ENCODE results near the gene TFR2.
A peak's percentile ranks its signal among the peaks of the same experiment; 100 is the strongest.

TFR2 gene

DNA sequence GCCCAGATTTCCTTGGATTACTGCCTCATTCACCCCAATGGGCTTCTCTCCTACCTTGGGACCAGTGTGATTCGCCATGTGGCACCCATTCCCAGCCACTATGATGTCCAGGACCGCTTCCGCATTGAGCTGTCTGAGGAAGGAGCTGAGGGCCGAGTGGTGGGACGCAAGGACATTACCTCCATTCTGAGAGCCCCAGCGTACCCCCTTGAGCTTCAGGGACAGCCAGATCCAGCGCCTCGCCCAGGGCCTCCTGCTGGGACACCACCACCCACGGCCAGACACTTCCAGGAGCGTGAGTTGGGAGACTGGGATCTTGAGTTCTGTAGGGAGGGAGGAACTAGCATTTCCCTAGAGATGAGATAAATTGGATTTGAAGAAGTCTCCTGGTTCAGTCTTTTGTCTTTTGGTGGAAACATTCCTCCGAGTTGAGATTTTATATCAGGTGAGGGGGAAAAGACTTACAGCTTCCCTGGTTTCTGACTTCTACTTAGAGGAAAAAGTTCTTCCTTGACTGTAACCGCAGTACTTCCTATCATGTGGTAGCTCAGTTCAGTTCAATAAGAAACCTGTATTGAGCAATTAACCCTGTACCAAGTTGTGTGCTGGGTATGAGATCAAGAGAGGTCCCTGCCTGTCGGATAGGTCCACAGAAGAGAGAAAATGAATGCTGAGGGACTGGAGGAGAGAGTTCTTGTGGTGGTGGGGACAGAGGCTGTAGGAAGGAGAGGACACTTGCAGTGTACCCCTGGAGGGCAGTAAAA, 27.8 kb downstream of the TFR2 start:
- ChIA-PET POLR2A (ENCODE audit: low non-redundant PET) (no interaction called here), CTCF (interaction anchor here (0.8 to 3.0 kb wide), 4 partner anchors 19 to 61 kb away, joined by 4 to 14 read pairs (median 6); no protein-coding TSS in a partner anchor)
- no peak; the same call in 1 of the 2 replicates for TF ChIP-seq CTCF (conservative IDR thresholded peaks at IDR 0.05; ENCODE audit: low read depth)
- no peak for DNase-seq (ENCODE audit: low spot score)
- H3K27ac ChIP-seq: peak overlapping the region; percentile 91

DNA sequence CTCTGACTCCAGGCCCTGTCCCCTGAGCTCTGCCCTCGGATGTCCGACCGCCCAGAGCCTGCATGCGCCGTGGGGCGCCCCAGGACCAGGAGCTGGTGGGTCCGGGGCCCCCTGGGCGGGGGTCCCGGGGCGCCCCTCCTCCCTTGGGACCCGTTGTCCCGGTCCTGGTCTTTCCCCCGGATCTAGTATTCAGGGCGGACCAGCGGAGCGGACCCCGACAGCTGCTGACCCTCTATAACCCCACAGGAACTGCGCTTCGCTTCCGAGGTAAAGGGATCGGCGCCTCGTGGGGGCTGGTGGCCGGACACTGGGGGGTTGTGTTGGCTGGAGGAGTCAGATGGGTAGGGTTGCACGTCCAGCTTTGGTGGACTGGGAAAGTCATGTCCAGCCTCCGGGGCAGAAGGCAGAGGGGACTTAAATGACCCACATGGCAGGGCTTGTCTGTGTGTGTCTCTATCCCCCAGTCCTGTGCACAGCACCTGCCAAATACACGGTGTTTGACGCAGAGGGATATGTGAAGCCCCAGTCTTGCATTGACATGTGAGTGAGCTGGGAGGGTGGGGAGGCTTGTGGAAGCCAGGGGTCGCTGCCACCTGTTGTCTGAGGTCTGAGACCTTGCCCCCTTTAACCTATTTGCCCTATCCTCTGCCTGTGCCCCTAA, 28.5 kb downstream of the TFR2 start:
- no peak for DNase-seq (ENCODE audit: low spot score)
- peak overlapping the region; percentile 91 for H3K27ac ChIP-seq
- ChIA-PET CTCF (interaction anchor here (0.8 to 1.8 kb wide), 4 partner anchors 20 to 104 kb away, joined by 3 to 7 read pairs (median 4); no protein-coding TSS in a partner anchor), POLR2A (ENCODE audit: low non-redundant PET) (interaction anchor here (0.6 to 1.5 kb wide), 5 partner anchors 26 to 825 kb away, joined by 3 to 8 read pairs (median 6); partner anchors contain the start of genes FBXO24 and LRCH4)
- peak; percentile 26; the same call in 1 of the 2 replicates for TF ChIP-seq CTCF (conservative IDR thresholded peaks at IDR 0.05; ENCODE audit: low read depth)

GRCh38 chr7:100611983-100612729, 29.2 kb downstream of the TFR2 start, which contains the start of gene MOSPD3:
MOSPD3 (plus strand) TSS chr7:100612540; CDS start chr7:100612792, 252 bp downstream.
- DNase-seq (ENCODE audit: low spot score): peak; percentile 99
- peak within 1 kb of the TSS; percentile 91 for H3K27ac ChIP-seq
- ChIA-PET POLR2A (ENCODE audit: low non-redundant PET) (interaction anchor here (0.6 to 1.5 kb wide), 3 partner anchors 26 to 825 kb away, joined by 3 to 7 read pairs (median 6); partner anchors contain the start of genes FBXO24 and LRCH4), CTCF (interaction anchor here (0.8 to 1.8 kb wide), 4 partner anchors 21 to 105 kb away, joined by 3 to 7 read pairs (median 4); no protein-coding TSS in a partner anchor)
- TF ChIP-seq CTCF (conservative IDR thresholded peaks at IDR 0.05; ENCODE audit: low read depth): no peak

DNA sequence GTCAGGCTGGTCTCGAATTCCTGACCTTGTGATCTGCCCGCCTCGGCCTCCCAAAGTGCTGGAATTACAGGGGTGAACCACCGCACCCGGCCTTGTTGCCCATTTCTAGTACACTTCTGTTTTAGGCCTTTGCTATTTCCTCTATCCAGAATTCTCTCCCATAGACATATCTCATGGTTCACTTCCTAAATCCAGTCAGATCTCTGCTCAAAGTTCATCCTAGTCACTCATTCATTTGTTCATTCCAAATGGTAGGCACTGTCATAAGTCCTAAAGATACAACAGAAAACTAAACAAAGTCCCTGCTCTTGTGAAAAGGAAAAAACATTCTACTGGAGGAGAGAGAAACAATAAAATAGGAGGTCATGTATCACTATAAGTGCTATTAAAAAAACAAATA, 31.4 kb downstream of the TFR2 start:
- POLR2A ChIA-PET (ENCODE audit: low non-redundant PET): no interaction called here
- no peak for DNase-seq (ENCODE audit: low spot score)
- CTCF ChIA-PET: no interaction called here
- no peak for TF ChIP-seq CTCF (conservative IDR thresholded peaks at IDR 0.05; ENCODE audit: low read depth)
- H3K27ac ChIP-seq: peak overlapping the region; percentile 16; the same call in 1 of the 2 replicates

- DNase-seq (ENCODE audit: low spot score): no peak
- H3K27ac ChIP-seq: peak overlapping the region; percentile 78
- no peak for TF ChIP-seq CTCF (conservative IDR thresholded peaks at IDR 0.05; ENCODE audit: low read depth)
- CTCF ChIA-PET: interaction anchor here (0.6 to 1.1 kb wide), 2 partner anchors 47 to 194 kb away, joined by 3 to 7 read pairs; no protein-coding TSS in a partner anchor
- POLR2A ChIA-PET (ENCODE audit: low non-redundant PET): no interaction called here
These were observed 34.2 kb downstream of the TFR2 start for GRCh38 chr7:100607111-100607510.

Data from RWPE1 (cell line).